GM19372 (cell line): ENCODE data around the gene CABP4.
"Not testable (repeated sequence)": the region's sequence is repeated elsewhere in the genome, so short reads cannot be mapped to it uniquely, and the experiment has no call there.

Experiments used
- ATAC-seq: cut with Tn5 transposase; IDR thresholded peaks from one replicate; pipeline ENCODE4 v1.9.1; 2021; ENCODE audit warnings: mild to moderate bottlenecking, low read depth, moderate library complexity; ENCODE audit not compliant: unreplicated experiment

Gene CABP4

GRCh38 chr11:67470337-67471002, 15.3 kb downstream of the CABP4 start:
- ATAC-seq, result no peak

GRCh38 chr11:67472882-67473281, 17.7 kb downstream of the CABP4 start:
- no peak for ATAC-seq

GRCh38 chr11:67476692-67477091, 21.5 kb downstream of the CABP4 start:
- not testable (repeated sequence) for ATAC-seq

- ATAC-seq, result not testable (repeated sequence)
Measured at GRCh38 chr11:67477344-67478050, 22.3 kb downstream of the CABP4 start.

GRCh38 chr11:67482275-67482826, 27.2 kb downstream of the CABP4 start:
- ATAC-seq, result no peak

- ATAC-seq, result peak; percentile 65
Measured at GRCh38 chr11:67482827-67483798, 28.0 kb downstream of the CABP4 start, which contains the start of gene AIP. Gene AIP (plus strand): TSS chr11:67483026. CDS start chr11:67483159, 133 bp downstream.

GRCh38 chr11:67483831-67484665, 28.9 kb downstream of the CABP4 start:
- no peak for ATAC-seq

- no peak for ATAC-seq
Measured at GRCh38 chr11:67484847-67485311, 29.7 kb downstream of the CABP4 start.

GRCh38 chr11:67485873-67486361, 30.8 kb downstream of the CABP4 start:
- ATAC-seq, result not testable (repeated sequence)

- ATAC-seq, result no peak
Measured at GRCh38 chr11:67486481-67487195, 31.5 kb downstream of the CABP4 start.

- ATAC-seq, result no peak
Measured at GRCh38 chr11:67489203-67489884, 34.2 kb downstream of the CABP4 start.

GRCh38 chr11:67489885-67490726, 35.0 kb downstream of the CABP4 start:
- no peak for ATAC-seq

- ATAC-seq, result no peak
Measured at GRCh38 chr11:67490727-67491065, 35.5 kb downstream of the CABP4 start.

GRCh38 chr11:67491276-67492068, 36.3 kb downstream of the CABP4 start:
- no peak for ATAC-seq

- no peak for ATAC-seq
Measured at GRCh38 chr11:67492069-67492727, 37.0 kb downstream of the CABP4 start.
